ENCODE results near the gene POLD2. TPM values are rescaled to one million over a fixed set of nuclear protein-coding genes. Genes with fewer than 3 reads are reported as not detected.
A peak's percentile ranks its signal among the peaks of the same experiment; 100 is the strongest.

Gene POLD2
- total RNA-seq, 1 experiment from 2014 or later: 186 TPM

DNA sequence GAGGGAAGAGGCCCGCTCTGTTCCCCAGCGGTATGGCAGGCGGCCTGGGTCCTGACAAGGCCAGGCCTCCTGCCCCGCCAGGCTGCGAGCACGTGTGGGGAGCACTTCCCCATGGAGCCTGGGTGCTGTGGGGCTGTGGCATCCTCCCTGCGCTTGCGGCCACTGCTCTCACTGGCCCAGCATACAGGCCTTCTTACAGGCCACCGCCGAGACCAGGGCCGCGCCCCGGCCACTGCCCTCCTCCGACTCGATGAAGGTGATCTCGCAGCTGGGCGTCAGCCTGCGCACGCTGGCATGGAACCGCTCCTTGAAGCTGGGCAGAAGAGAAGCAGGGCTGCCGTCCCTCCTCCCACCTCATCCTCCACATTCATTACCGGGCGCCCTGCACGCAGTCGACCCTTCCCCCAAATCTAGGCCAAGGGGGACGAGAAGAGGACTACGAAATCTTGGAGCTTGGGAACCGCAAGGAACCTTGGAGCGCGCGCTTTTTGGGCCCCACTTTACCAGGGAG, 21.7 kb upstream of the POLD2 start:
- Histone ChIP-seq H3K4me3 (no peak overlapping the region), H3K27me3 (no peaks in the 10 kb centered on the region), H3K36me3 (no peaks in the 10 kb centered on the region), H3K9me3 (no peaks in the 10 kb centered on the region)
- DNase-seq: no peak

DNA sequence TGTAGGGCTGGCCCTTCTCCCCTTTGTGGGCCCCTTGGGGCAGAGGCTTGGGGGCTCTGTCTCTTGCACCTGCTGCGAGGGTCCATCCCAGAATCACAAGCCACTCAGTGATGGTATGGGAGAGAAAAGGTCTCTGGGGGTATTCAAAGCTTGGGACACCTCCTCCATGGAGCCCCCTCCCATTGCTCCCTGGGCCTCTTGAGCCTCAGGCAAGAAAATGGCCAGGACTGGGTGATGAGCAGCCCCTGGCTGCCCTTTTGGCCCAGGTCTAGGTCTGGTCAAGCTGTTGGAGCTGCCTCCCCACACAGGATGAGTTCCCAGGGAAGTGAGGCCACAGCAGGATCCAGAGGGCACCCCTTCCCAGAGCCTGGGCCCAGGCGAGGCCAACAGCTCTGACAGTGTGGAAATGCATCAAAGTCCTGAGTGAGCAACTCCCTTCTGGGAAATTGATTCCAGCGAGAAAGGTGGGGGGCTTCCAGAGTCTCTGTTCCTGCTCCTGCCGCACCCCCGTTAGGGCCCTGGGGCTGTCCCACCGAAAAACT, 21.1 kb upstream of the POLD2 start:
- Histone ChIP-seq H3K27me3 (no peaks in the 10 kb centered on the region), H3K9me3 (no peaks in the 10 kb centered on the region), H3K36me3 (no peaks in the 10 kb centered on the region), H3K4me3 (no peak overlapping the region)
- no peak for DNase-seq

DNA sequence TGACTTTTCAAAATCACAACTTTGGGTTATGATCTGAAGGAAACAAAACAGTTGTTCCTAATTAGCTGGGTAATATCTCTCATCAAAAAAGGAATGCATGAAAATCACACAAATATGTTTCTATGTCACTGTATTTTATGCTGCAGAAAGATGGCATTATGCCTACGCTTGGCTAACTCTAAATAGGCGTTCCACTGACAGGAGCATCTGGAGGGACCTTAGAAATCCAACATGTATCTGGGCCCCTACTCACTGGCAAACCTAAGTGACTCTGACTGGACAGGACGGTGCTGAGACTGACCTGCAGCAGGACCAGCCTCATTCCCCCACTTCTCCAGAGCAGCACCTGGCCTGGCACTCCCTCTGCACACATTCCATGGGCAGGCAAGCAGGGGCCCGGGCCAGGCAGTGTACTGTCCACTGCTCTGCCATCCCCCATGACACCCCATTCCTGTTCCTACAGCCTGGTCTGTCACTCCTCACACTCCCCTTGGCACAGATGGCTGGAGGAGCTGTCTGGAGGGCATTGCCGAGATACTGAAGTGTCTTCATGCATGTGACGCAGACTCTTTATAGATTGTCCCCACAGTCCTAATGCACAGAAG, 20.4 kb upstream of the POLD2 start:
- Histone ChIP-seq H3K36me3 (no peaks in the 10 kb centered on the region), H3K4me3 (no peak overlapping the region), H3K27me3 (no peaks in the 10 kb centered on the region), H3K9me3 (no peaks in the 10 kb centered on the region)
- DNase-seq: no peak

DNA sequence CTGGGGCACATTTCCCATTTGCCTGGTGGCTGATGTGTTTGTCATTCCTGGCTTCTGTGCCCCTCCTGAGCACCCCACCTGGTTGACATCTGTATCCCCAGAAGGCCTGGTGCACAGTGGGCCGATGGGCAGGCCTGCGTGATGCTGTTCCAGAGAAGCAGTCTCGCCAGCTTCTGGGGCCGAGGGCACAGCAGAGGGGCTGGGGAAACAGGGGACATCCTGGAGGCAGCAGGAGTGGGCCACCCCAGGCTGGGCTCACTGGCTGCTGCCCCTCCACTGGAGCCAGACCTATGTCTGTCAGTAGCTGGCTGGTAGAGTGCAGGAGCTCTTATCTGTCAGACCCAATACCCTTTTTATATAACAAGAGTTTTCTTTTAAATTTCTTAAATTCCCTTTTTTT, 18.7 kb upstream of the POLD2 start:
- Histone ChIP-seq H3K9me3 (no peaks in the 10 kb centered on the region), H3K27me3 (no peaks in the 10 kb centered on the region)
- no peak for DNase-seq

DNA sequence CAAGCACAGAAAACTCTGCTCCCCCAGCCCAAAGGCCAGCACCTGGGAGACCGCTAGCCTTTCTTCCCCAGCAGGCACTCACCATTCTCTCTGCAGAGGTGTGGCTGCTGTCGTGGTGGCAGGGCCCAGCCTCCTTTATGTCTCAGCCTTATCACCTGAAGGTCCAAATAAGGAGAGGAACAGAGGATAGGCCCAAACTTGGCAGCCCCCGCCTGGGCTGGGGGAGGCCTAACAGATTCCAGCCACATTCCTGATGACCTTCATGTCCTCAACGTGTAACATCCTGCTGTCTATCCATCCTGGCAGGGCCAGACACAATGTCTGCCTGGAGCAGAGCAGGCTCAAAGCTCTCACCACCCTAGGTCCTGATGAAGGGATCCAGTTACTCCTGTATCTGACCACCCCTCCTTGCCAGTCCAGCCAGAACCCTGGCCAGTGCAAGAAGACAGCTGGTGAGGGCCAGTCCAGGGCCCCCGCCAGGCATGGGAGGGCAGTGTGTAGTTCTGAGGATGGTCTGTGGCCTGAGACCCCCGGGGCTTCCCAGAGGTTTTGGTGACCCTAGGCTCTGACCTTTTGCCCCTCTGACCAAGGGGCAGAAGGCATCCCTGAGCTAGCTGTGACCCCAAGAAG, 18.0 kb upstream of the POLD2 start, which contains the start of gene MYL7:
Gene MYL7 (minus strand): TSS at position 112 of the 630 bp plus-strand sequence. CDS start 27 bp downstream, at position 85.
- Histone ChIP-seq H3K4me3 (no peak within 1 kb of the TSS), H3K9me3 (no peaks in the 10 kb centered on the region), H3K36me3 (no peaks in the 10 kb centered on the region), H3K27me3 (no peaks in the 10 kb centered on the region)
- no peak for DNase-seq

More for the DNA sequence above, 18.7 kb upstream of the POLD2 start:
- H3K4me3 ChIP-seq: no peak overlapping the region
- no peaks in the 10 kb centered on the region for H3K36me3 ChIP-seq

DNA sequence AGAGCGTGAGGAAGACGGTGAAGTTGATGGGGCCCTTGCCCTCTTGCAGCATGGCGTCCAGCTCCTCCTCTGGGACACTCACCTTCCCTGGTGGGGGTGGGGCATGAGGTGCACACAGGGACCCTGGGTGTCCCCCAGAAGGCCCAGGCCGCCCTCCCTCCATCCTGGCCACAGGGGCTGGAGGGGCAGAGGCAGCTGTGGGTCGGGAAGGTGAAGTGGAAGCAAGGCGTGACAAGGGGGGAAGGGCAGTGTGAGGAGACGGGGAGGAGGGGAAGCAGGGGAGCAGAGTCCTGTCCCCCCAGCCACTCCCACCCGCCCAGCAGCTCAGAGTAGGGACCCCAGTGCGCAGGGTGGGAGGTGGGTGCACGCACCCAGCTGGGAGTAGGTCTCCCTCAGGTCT, 17.0 kb upstream of the POLD2 start:
- Histone ChIP-seq H3K4me3 (no peak overlapping the region), H3K27me3 (no peaks in the 10 kb centered on the region), H3K9me3 (no peaks in the 10 kb centered on the region), H3K36me3 (no peaks in the 10 kb centered on the region)
- DNase-seq: no peak

DNA sequence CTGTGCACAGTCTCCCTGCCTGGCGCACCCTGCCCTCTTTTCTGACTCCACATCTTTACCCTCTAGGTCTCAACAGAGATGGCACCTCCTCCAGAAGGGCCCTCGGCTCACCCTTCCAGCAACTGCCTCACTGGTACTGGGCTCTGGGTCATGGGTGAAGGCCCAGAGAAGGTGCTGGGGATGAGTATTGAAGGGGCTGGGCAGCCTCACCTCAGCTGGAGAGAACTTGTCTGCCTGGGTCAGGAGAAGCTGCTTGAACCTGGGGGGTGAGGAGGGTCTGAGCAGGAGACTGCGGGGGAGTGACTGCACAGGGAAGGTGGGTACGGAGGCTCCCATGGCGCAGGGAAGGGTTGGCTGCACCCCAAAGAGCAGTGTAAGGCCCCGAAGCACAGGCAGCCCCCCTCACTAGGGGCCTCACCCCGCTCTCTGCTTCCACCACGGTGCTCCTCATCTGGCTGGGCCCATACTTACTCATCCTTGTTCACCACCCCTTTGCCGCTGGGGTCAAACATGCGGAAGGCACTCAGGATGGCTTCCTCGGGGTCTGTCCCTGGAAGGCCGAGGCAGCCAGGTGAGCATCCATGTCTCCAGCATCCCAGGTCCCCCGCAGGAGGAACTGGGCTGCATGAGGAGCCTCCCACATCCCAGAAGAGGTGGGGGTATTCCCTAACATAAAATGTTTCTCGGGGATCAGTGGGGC, 16.1 kb upstream of the POLD2 start:
- Histone ChIP-seq H3K4me3 (no peak overlapping the region), H3K27me3 (no peaks in the 10 kb centered on the region), H3K36me3 (no peaks in the 10 kb centered on the region), H3K9me3 (no peaks in the 10 kb centered on the region)
- DNase-seq: no peak

DNA sequence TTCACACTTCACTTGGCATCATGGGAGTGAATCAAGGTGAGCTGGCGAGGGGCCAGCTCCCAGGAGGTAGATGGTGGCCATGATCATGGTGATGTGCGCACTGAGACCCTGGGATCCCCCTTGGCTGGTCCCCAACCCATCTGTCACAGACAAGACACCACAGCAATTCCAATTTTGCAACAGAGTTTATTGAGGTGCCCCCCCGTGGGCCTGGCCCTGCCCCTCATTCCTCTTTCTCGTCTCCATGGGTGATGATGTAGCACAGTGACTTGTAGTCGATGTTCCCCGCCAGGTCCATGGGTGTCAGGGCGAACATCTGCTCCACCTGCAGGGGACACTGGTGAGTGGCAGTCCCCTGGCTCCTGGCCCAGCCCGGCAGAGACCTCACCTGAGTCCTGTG, 15.3 kb upstream of the POLD2 start:
- no peaks in the 10 kb centered on the region for H3K36me3 ChIP-seq
- no peak for DNase-seq

DNA sequence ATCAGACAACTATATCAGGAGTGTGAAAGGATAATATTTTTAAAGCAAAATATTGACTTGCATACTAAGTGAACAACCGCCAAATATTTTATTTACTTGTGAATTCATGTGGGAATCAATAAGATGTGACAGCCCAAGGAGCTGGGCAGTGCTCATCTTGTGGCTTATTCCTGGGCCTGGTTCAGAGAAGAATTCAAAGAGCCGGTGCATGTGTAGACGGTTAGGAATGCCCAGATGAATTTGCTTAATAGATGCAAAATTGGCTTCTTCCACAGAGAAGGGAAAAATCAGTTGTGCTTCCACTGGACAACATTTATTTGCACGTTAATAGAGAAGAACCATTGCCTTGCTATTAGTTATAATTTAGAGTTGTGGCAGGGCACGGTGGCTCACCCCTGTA, 13.4 kb upstream of the POLD2 start:
- Histone ChIP-seq H3K27me3 (no peaks in the 10 kb centered on the region), H3K9me3 (no peaks in the 10 kb centered on the region), H3K4me3 (no peak overlapping the region), H3K36me3 (no peaks in the 10 kb centered on the region)
- no peak for DNase-seq

More for the DNA sequence above, 15.3 kb upstream of the POLD2 start:
- Histone ChIP-seq H3K27me3 (no peaks in the 10 kb centered on the region), H3K4me3 (no peak overlapping the region), H3K9me3 (no peaks in the 10 kb centered on the region)

DNA sequence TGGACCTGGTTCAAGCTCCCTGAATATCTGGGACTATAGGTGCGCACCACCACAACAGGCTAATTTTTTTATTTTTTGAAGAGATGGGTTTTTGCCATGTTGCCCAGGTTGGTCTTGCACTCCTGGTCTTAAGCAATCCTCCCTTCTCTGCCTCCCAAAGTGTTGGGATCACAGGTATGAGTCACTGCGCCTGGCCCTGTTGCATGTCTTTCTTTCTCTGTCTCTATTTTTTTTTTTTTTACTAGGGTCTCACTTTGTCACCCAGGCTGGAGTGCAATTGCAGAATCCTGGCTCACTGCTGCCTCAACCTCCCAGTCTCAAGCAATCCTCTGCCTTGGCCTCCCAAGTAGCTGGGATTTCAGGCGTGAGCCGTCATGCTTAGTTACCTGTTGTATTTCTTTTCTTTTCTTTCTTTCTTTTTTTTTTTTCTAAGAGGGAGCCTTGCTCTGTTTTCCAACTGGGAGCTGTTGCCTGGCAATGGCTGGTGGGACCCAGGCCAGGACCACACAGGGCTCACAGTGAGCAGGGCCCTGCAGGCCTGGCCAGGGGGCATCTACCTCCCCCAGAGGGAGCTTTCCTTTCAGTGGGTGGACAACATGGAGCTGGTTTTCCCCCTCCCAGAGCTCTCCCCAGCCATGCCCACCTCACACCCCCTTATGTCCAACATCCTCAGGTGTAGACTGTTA, 11.7 kb upstream of the POLD2 start:
- no peak for DNase-seq
- H3K27me3 ChIP-seq: no peaks in the 10 kb centered on the region
- H3K9me3 ChIP-seq: no peaks in the 10 kb centered on the region
- H3K4me3 ChIP-seq: no peak overlapping the region
- H3K36me3 ChIP-seq: no peaks in the 10 kb centered on the region

DNA sequence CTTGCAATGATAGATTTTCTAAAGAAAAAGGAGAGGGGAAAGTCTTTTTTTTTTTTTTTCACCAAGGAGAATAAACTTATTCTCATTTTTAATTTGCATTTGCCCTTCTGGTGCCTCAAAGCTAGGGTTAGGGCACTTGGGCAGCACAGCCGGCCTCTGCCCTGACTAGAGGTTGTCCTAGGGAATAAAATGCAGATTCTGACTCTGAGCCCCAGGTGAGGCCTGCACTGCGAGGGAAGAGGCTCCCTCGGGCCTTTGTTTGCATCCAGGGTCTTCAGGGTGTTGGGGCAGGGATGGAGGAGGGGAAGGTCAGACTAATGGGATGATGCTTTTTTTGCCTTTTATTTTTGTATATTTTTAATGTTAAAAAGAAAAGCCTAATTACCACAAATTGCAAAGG, 9.9 kb upstream of the POLD2 start:
- Histone ChIP-seq H3K4me3 (no peak overlapping the region), H3K27me3 (no peaks in the 10 kb centered on the region), H3K9me3 (no peaks in the 10 kb centered on the region), H3K36me3 (no peaks in the 10 kb centered on the region)
- no peak for DNase-seq

DNA sequence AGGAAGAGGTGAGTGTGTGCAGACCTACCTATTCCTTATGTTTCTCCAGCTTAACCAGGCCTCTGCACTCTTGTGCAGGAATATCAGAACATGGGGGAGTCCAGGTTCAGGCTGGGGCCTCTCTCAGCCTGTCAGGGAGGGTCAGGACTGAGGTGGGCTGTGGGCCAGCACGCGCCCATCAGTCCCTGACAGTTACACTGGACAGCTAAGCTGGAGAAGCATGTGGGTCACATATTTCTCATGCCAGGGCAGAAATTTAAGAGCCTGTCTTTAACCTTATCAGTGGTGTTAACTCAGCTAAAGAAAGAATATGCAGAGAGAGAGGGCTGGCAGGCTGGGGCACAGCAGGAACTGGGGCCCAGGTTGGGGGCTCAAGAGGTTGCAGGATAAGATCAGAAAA, 8.7 kb upstream of the POLD2 start:
- DNase-seq: no peak
- Histone ChIP-seq H3K9me3 (no peaks in the 10 kb centered on the region), H3K36me3 (no peaks in the 10 kb centered on the region), H3K4me3 (no peak overlapping the region), H3K27me3 (no peaks in the 10 kb centered on the region)

DNA sequence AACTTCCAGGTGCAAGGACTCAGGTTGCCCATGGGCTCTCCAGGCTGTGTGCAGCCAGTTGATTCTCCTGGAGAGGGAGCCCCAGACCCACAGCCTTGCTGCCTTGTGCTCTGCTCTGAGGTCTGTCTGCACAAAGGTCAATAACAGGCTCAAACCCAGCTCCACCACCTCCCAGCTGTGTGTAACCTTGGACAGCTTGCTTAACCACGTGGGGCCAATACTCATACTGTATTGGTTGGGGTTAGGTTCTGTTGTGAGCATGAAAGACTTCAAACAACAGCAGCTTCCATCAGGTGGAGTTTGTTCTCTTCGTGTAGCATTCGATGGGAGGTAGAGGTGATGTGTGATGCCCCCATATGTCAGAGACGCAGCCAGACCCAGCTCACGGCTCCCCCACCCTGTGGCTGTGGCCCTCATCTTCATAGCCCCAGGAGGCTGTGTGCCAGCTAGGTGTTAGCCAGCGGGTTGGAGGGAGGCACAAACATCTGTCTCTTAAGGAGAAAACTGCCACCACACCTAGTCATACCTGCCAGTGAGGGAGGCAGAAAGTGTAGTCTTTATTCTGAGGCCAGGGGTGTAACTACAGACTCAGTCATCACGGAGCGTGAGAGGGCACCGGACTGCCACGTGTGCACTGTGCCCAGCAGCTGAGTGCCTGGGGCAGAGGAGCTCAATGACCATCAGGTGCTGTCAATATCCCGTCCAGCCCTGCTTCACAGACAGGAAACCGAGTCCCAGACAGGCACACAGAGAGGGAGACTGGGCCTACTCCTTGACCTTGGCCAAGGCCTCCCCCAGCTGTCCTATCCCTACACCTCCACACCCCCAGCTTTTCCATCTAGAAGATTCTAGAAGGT, 8.1 kb upstream of the POLD2 start:
- Histone ChIP-seq H3K4me3 (no peak overlapping the region), H3K27me3 (no peaks in the 10 kb centered on the region), H3K36me3 (no peaks in the 10 kb centered on the region), H3K9me3 (no peaks in the 10 kb centered on the region)
- DNase-seq: peak; percentile 55

DNA sequence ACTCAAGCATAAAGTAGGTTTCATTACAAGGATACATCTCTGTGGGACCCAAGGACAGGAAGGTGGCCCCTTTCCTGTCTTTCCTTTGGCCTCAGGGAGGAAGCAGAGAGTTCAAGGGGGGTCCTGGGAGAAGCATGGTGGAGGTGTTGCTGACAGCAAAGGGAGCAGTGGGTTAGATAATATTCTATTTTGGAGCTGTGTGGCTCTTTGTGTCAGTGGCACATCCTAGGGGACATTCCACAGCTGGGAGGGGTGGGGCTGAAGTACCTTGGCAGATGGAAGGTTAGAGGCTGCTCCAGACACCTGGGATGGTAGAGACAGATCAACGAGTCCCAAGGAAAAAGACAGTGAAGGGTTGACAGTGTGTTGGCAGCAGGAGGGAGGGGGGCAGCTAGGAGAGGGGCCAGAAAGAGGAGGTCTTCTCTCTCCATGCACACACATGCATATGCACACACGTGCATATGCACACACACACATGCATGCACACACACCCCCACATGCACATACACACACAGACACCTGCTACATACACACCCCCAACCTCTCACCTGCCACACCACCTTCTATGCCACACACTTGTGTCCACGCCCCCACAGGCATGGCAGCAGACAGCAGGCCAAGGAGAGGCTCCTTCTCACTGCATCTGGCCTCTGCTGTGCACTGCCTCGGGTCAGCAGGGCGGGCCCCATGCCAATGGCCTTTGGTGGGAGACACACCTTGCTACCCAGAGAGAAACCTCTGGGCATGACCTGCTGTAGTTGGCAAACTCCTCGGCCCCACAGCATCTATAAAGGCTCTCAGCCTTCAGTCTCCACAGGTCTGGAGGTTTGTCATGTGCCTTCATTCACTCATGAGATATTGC, 5.6 kb upstream of the POLD2 start:
- Histone ChIP-seq H3K9me3 (no peaks in the 10 kb centered on the region), H3K27me3 (no peaks in the 10 kb centered on the region), H3K36me3 (no peaks in the 10 kb centered on the region), H3K4me3 (no peak overlapping the region)
- DNase-seq: no peak

DNA sequence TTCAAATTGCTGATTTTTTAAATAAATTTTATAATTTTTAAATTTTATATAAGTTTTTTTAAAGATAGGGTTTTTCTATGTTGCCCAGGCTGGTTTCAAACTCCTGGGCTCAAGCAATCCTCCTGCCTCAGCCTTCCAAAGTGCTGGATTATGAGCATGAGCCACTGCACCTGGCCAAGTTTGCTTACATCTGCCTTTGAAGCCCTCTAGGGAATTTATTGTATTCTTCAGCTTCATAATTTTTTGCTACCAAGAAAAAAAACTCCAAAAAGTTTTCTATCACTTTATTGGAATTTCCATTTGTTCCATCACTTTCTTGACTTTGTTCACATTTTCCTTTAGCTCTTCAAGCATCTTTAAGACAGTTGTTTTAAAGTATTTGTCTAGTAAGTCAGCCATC, 3.8 kb upstream of the POLD2 start:
- Histone ChIP-seq H3K4me3 (no peak overlapping the region), H3K9me3 (no peaks in the 10 kb centered on the region), H3K36me3 (peaks cover 1% of the 10 kb centered on the region), H3K27me3 (no peaks in the 10 kb centered on the region)
- DNase-seq: no peak
